GM18861 (cell line): Measurements from ENCODE around the gene MAGI1.
"Not testable (repeated sequence)": the region's sequence is repeated elsewhere in the genome, so short reads cannot be mapped to it uniquely, and the experiment has no call there.

Experiments used
- ATAC-seq: cut with Tn5 transposase; IDR thresholded peaks from one replicate; pipeline ENCODE4 v1.9.1; 2021; ENCODE audit not compliant: unreplicated experiment

MAGI1 gene

DNA sequence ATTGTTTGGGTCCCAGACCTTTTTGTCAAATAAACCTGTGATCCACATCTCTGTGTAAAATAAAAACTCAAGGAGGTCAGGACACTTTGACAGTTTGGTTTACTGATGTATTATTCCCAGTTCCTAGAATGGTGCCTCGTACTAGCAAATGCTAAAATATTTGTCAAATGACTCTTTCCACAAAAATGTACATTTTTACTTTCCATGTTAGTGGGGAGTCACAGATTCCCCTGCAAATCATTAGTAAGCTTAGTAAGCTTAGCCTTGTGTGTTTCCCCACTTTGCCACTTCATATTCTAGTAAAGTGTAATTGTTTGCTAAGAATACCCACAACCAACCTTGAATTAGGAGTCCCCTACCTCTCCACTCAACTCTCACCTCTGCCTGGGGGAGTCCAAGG is 2.4 kb upstream of the MAGI1 start:
- ATAC-seq, result no peak

DNA sequence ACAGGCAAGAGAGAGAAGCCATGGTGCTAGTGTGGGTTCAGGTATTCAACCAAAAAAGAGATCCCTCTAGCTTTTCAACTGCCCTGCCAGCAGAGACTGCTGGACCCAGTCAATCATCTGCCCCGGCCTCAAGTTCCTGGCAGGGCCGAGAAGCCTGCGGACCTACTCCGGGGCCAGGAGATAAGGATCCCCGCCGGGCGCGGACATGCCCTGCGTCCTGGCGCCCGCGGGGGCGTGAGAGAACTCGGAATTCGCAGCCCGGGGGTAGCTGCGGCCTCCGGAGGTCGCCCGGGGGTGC is 821 bp upstream of the MAGI1 start:
- no peak for ATAC-seq

DNA sequence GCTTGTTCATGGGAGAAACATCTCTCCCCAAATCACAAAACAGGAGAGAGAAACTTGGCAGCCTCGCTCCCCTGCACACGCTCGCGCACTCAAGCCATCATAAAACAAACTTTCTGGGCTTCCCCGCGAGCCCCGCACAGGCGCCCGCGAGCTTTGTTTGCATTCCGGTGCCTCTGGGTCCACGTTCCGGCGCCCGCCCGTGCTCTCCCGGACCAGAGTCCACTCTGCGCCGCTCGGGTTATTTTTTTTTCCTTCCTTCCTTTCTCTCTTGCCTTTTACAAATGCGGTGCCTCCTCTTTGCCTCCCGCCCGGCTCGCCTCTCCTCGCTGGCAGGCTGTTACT is 363 bp downstream of the MAGI1 start:
- no peak for ATAC-seq

DNA sequence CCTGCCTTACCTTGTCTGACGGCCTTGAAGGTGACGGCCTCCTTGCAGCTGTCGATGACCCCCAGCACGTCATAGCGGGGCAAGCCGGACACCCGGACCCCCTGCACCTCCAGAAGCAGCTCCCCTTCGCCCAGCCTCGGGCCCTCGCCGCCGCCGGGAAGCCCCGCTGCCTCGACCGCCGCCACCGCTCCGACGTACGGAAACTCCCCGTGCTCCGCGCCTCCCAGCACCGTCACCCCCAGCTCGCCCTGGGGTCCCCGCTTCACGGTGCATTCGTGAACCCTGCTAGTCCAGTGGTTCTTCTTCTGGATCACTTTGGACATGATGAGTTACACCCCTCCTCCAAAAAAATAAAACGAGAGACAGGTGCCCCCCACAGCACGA is 740 bp downstream of the MAGI1 start:
- no peak for ATAC-seq

DNA sequence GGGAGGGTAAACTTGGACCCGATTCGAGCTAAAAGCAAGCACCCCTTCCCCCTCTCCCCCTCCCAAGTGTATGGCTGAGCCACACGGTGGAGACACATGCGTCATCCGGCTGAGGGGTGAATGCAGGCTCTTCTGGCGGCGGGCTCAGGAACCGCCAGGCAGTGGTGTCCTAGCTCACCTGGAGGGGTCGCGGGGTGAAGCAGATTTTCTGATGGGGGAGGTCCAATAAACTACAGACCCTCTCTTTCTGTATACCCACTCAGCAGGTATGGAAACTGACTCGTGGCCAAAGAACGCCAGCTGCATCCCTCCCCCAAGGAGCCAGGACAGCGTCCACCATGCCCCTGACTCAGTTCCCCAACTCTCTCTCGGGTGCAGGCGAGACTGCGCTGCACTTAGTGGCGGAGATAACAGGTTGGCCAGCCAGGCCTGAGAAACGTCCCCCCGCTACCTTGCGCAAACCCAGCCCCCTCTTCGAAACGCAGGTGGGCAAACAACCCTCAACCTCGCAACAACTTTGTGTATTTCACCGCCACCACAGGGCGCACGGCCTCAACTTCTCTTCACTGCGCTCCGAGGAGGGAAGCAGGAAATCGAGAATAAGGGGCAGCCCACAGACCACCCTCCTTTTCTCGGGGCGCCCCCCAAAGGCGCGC is 1.3 kb downstream of the MAGI1 start:
- no peak for ATAC-seq

DNA sequence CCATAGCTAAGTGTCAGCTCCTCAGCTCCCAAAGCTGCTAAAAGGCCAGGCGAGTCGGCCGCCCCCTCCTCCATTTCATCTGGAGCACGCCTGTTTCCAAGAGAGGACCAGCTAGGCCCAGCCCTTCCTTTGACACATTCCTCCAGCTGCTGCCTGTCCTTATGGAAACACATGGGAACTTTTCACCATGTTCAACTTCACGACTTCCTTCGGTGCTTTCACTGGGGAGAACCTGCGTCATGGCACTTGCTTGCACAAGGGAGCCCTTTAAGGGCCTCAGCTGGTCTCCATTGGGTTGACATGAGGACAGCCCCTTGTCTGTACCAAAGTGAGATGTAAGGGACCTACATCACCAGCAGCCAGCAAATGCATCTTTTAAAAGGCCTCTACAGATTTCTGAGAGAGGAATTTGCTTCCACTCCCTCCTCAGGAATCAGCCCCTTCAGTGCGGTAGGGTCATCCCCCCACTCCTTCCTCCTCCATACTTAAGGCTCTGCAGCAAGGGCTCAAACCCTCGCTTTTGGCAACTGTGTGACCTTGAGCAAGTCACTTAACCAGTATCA is 2.1 kb downstream of the MAGI1 start:
- no peak for ATAC-seq

DNA sequence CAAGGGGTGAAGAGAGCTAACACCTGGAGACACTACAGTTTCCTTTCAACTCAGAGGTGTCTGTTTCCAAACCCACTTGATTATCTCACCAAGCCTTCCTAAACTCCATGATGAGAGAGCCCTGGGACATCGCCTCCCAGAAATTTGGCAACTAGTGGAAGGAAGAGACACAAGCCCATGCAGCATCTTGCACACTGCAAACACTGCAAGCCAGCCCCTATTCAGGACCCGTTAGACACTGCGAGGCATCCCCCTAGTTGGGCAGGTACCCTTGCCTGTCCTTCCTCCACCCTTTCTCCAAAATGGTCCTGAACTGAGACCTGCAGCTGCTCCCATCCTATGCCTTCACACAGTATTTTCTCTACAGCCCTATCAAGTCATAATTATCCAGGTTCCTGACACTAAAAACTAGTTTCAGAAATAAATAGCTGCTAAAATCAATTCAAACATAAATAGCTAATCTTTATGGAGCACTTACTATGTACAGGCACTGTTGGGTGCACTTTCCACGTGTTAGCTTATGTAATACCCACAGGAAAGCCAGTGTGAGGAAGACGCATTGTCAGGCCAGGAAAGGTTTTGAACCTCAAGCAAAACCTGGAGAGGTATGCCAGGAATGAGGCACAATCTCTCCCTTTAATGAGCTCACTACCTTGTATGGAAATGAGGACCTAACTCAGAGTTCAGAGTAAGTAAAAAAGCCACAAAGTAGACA is 2.8 kb downstream of the MAGI1 start:
- no peak for ATAC-seq

- no peak for ATAC-seq
Observed at GRCh38 chr3:66033241-66034138, 5.2 kb downstream of the MAGI1 start.

DNA sequence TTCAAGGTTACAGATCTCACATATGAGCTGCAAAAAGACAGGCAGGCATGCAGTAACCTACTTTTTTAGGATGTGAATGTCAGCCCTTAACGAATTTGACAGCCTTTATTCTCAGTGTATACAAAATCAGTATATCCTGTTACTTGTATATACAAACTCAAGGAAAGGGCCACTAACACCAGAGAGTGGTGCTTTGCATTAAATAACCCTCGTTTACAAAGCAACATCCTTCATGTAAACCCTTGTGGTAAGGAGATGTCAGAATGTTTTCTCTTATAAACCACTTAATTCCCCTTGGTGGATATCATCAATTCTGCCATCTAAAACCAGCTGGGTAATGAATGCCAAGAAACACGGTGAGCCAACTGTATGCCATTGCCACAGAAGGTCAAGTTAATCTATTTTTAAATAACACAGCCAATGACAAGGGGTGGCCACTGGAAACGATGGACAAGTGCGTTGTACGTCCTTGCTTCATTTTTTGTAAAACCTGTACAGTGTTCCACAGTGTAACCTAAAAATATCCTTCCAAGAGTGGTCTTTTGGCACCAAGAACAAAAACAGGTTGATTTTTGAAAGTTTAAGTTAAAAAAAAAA is 7.5 kb downstream of the MAGI1 start:
- ATAC-seq, result no peak

GRCh38 chr3:66029443-66029842 is 9.3 kb downstream of the MAGI1 start:
- ATAC-seq, result no peak

DNA sequence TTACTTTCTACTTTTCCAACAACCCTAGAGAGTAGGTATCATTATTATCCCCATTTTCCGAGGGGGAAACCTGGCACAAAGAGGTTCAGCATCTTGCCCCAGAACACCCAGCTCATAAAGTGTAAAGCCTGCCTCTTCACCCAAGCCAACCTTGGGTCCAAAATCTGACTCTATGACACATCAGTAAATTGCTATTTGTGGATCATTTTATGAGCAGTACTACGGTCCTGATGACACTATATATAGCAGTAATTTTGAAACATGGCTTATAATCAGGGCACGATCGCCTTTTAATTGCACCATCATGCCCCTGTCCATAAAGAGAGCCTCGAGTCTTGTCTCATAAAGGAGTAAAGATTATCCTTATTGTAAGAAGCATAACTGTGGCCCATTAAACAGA is 9.7 kb downstream of the MAGI1 start:
- no peak for ATAC-seq

DNA sequence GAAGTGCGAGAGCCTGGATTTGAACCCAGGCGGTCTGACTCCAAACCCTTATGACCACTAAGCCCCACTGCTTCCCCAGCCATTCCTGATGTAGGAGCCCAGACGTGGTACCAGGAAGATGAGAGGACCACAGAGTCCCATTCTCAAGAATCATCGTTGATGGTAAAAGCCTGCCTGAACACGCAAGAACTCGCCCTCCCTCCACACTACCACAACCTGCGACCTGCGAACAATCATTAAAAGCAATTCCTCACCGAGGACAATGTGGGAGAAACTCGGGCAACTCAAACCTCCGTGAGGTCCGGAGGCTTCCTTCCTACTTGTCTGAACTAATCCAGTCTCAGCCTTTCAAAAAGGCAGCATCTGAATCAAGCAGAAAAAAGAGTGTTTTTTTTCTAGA is 10.3 kb downstream of the MAGI1 start:
- no peak for ATAC-seq

DNA sequence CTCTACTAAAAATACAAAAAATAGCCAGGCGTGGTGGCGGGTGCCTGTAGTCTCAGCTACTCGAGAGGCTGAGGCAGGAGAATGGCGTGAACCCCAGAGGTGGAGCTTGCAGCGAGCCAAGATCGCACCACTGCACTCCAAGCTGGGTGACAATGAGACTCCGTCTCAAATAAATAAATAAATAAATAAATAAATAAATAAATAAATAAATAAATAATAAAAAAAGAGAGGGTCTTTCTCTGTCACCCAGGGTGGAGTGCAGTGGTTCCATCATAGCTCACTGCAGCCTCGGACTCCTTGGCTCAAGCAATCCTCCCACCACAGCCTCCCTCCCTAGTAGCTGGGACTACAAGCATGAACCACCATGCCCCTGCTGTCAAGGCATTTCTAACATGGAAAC is 11.6 kb downstream of the MAGI1 start:
- not testable (repeated sequence) for ATAC-seq

GRCh38 chr3:66023738-66024385 is 14.9 kb downstream of the MAGI1 start:
- ATAC-seq, result no peak

DNA sequence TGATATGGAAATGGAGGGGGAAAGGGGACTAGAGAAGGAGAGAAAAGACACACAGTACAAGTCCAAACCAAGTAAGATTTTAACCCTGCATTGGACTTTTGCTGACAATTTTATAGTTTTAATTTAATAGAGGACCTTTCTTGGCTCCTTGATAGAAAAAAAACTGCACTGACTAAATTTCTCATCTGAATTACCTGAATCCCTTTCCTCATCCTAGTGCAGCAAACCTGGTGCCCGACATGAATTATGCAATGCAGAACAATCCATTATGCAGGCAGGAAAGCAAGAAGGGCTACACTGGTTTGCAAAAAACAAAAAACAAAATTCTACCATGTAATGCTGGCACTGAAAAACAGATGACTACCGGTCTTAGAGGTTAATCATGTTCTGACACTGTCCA is 15.5 kb downstream of the MAGI1 start:
- ATAC-seq, result no peak

GRCh38 chr3:66021731-66022131 is 17.0 kb downstream of the MAGI1 start:
- no peak for ATAC-seq

- ATAC-seq, result no peak
Observed at GRCh38 chr3:66019896-66020295, 18.8 kb downstream of the MAGI1 start.

- ATAC-seq, result no peak
Observed at GRCh38 chr3:66018057-66019033, 20.4 kb downstream of the MAGI1 start.

DNA sequence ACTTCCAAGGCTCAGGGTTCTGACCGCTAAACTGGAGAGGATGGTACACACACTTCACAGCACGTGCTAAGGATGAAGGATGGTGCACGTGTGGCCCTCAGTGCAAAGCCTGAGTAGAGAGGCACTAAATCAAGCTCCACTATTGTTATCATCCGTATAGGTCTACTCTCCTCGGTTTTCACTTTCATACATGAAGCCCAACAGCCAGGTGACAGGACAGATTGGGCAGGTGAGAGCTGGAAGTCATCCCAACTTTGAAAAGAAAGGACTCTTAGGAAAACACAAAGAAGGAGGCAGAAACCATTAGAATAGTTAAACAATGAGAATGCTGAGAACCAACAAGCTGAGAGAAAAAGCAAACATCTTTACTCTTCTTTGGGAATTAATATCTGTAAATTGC is 21.1 kb downstream of the MAGI1 start:
- no peak for ATAC-seq

DNA sequence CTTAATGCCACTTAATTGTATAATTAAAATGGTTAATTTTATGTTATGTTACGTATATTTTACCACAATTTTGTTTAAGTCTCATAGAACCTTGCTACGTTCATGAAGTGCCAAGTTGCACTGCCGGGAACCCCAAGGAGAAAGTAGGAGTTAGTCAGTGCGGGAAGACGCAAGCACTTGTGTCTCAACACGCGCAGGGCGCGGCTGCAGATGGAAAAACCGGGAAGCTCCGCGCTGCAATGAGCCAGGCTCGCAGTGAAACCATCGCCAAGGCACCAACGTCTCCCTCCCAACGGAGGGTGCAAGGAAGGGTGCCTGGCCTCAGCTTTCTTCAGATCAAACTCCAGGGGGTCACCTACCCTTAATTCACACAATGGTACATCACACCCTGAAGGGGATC is 21.6 kb downstream of the MAGI1 start:
- no peak for ATAC-seq
